Retinal pigment epithelial cell (primary cell): ENCODE data around the gene ELAVL1.

ENCODE experiments used
- DNase-seq: peaks from one replicate; pipeline ENCODE4 v3.0.0-alpha.2; 2010; ENCODE audit warnings: low read depth
- H3K4me3 ChIP-seq: 2 replicates; pipeline ENCODE4 v1.5.1; 2011; ENCODE audit warnings: mild to moderate bottlenecking, low read length, control low read depth, moderate library complexity
- CTCF ChIP-seq: conservative IDR thresholded peaks from 2 replicates; pipeline ENCODE4 v1.5.1; 2011; ENCODE audit warnings: low read depth, low read length, control low read depth, inconsistent platforms

The ELAVL1 gene

GRCh38 chr19:7980635-7981121, 24.8 kb downstream of the ELAVL1 start:
- no peak for DNase-seq

GRCh38 chr19:7980168-7980567, 25.3 kb downstream of the ELAVL1 start:
- no peak overlapping the region for H3K4me3 ChIP-seq
- no peak for TF ChIP-seq CTCF
- DNase-seq = no peak

More at GRCh38 chr19:7980635-7981121, 24.8 kb downstream of the ELAVL1 start:
- no peak for TF ChIP-seq CTCF
- H3K4me3 ChIP-seq = no peak overlapping the region

GRCh38 chr19:7979559-7979958, 25.9 kb downstream of the ELAVL1 start:
- H3K4me3 ChIP-seq = no peak overlapping the region
- TF ChIP-seq CTCF = no peak
- DNase-seq = no peak

DNA sequence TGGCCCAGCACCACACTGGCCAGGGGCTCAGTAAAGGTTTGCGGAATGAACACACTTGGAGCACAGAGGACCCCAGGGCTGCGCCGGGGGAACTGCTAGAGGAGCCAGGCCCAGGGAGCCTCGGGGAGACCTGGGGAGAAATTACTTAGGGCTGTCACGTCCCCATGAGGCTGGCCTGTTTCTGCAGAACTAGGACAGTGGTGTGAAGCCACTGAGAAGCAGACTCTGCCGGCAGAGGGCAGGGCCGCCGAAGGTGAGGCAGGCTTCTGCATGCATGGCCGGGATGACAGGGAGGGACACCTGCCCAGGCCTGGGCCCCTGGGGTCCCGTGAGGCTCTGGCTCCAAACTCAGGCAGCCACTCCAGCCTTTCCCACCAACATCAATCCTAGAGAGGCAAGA, 26.4 kb downstream of the ELAVL1 start:
- TF ChIP-seq CTCF = peak; percentile 29
- no peak overlapping the region for H3K4me3 ChIP-seq
- no peak for DNase-seq

DNA sequence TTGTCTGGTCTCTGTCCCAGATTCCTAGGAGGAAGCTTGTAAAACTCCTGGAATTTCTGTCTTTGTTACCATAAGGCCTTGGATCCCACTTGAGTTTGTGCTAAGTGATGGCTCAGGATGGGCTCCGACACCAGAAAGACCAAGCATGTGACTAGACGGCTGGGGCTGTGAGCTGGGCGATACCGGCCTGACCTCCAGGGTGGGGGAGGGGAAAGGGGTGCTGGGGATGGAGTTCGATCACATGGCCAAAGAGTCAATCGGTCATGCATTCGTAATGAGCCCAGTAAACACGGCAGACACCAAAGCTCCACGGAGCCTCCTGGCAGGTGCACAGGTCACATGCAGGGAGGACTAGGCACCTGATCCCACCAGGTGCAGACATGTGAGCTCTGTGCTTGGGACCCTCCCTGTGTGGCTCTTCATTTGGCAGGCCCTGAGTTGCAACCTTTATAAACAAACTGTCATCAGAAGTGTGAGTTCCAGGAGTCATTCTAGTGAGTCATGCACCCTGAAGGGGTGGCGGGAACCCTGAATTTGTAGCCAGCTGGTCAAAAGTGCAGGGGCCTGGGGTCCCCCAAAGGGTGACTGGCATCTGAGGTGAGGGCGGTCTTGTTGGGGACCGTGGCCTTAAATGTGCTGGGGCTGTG, 27.1 kb downstream of the ELAVL1 start:
- DNase-seq = no peak
- TF ChIP-seq CTCF = no peak
- H3K4me3 ChIP-seq = no peak overlapping the region

DNA sequence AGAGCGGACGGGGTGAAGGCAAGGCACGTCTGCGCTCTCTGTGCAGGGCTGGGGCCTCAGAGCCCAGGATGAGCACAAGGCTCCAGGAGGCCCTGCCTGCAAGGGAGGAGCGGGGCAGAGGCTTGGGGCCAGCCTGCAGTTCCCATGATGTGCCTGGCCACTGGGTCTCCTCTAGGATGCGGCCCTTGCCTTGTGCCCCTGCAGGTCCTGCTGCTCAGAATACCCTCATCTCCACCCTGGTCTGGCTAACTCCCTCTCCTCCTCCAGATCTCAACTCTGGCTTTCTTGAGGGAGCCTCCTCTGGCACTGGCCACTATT, 27.8 kb downstream of the ELAVL1 start:
- no peak overlapping the region for H3K4me3 ChIP-seq
- DNase-seq = no peak
- TF ChIP-seq CTCF = no peak

DNA sequence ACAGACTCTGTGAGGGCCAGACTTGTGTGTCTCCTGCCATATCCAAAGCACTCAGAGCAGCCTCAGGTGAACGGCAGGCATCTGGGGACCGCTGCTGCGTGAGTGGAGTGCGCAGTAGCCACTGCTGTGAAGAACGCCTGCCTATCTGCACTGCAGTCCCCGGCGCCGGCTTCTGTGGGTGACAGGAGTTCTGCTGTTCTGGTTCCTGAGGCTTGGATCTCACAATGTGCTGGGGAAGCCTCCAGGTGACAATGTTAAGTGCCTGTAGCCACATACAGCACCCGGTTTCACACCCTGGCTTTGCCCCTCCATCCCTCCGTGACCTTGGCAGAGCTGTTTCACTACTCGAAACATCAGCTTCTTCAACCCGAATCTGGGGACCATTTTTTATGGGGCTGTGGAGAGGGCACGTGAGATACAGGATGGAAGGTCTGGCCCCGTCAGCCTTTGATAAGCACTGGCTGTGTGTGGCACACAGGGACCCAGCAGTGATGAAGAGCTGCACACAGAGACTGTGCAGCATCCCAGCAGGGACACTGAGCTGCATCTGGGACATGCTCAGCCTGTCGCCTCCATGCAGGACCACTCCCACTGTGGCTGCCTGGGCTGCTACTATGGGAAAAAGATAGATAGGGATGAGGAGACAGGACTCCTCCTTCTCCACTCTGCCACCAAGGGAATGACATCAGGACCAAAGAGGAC, 28.3 kb downstream of the ELAVL1 start:
- H3K4me3 ChIP-seq = no peak overlapping the region
- no peak for DNase-seq
- TF ChIP-seq CTCF = no peak
